CD4-positive, alpha-beta T cell treated with Interleukin-15 for 4 hours (primary cell): ENCODE results near the gene NIN.

Experiments used
- DNase-seq: peaks from one replicate; pipeline ENCODE4 v3.0.0-alpha.2; 2020; ENCODE audit warnings: low spot score

The NIN gene

GRCh38 chr14:50759800-50760543 is 71.0 kb downstream of the NIN start:
- no peak for DNase-seq

- no peak for DNase-seq
These were observed 72.0 kb downstream of the NIN start for GRCh38 chr14:50758945-50759344.

- no peak for DNase-seq
These were observed 72.7 kb downstream of the NIN start for GRCh38 chr14:50758305-50758704.

- DNase-seq: no peak
These were observed 73.3 kb downstream of the NIN start for GRCh38 chr14:50757702-50758101.

GRCh38 chr14:50756300-50756699 is 74.7 kb downstream of the NIN start:
- DNase-seq: no peak

- no peak for DNase-seq
These were observed 80.6 kb downstream of the NIN start for GRCh38 chr14:50750323-50750722.

- no peak for DNase-seq
These were observed 85.4 kb downstream of the NIN start for GRCh38 chr14:50745401-50746058.

GRCh38 chr14:50744231-50744630 is 86.7 kb downstream of the NIN start:
- DNase-seq: no peak

GRCh38 chr14:50741567-50741966 is 89.4 kb downstream of the NIN start:
- peak; percentile 22 for DNase-seq

- no peak for DNase-seq
These were observed 90.1 kb downstream of the NIN start for GRCh38 chr14:50740856-50741255.

GRCh38 chr14:50739186-50739585 is 91.8 kb downstream of the NIN start:
- no peak for DNase-seq

- peak; percentile 16 for DNase-seq
These were observed 94.0 kb downstream of the NIN start for GRCh38 chr14:50736932-50737419.

- DNase-seq: no peak
These were observed 95.8 kb downstream of the NIN start for GRCh38 chr14:50734950-50735695.

GRCh38 chr14:50733494-50733893 is 97.5 kb downstream of the NIN start:
- no peak for DNase-seq

- no peak for DNase-seq
These were observed 102.1 kb downstream of the NIN start for GRCh38 chr14:50728836-50729235.

- DNase-seq: peak; percentile 54
These were observed 104.4 kb downstream of the NIN start for GRCh38 chr14:50726372-50727107.

GRCh38 chr14:50725761-50726160 is 105.2 kb downstream of the NIN start:
- no peak for DNase-seq

- no peak for DNase-seq
These were observed 110.8 kb downstream of the NIN start for GRCh38 chr14:50719911-50720759.

- no peak for DNase-seq
These were observed 112.0 kb downstream of the NIN start for GRCh38 chr14:50718949-50719348.

GRCh38 chr14:50717811-50718210 is 113.2 kb downstream of the NIN start:
- DNase-seq: no peak

GRCh38 chr14:50714450-50715073 is 116.4 kb downstream of the NIN start:
- DNase-seq: peak; percentile 7
